Measurements from ENCODE around the gene GRK4. TPM values are rescaled to one million over a fixed set of nuclear protein-coding genes. Genes with fewer than 3 reads are reported as not detected.

GRK4 gene
- total and polyA plus RNA-seq, 12 donors, result 4.7 to 24.5 (median 10.3) TPM

DNA sequence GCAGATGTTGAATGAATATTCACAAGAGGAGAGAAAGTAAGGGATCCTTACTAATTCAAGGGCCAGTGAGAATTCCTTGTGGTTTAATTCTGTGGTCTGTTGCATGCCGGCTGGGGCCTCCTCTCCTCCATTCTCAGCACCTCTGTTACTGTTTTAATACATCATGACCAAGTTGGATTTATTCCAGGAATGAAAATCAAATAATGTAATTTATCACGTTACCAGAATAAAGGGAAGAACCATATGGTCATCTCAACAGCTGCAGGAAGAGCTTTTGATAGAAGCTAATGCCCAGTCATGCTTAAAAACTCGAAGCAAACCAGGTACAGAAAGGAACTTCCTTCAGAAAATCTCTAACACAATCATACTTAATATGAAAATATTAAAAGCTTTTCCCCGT is 54.1 kb downstream of the GRK4 start:
- H3K4me3 ChIP-seq, result no peak overlapping the region
- H3K36me3 ChIP-seq, result peaks cover 0 to 5% (median 0%) of the 10 kb centered on the region in 9 donors
- no peak overlapping the region for H3K27ac ChIP-seq
- H3K4me1 ChIP-seq, result peaks cover 0 to 5% (median 0%) of the 10 kb centered on the region in 9 donors
- DNase-seq (no peak), ATAC-seq (no peak)
- TF ChIP-seq, protein P1, sequence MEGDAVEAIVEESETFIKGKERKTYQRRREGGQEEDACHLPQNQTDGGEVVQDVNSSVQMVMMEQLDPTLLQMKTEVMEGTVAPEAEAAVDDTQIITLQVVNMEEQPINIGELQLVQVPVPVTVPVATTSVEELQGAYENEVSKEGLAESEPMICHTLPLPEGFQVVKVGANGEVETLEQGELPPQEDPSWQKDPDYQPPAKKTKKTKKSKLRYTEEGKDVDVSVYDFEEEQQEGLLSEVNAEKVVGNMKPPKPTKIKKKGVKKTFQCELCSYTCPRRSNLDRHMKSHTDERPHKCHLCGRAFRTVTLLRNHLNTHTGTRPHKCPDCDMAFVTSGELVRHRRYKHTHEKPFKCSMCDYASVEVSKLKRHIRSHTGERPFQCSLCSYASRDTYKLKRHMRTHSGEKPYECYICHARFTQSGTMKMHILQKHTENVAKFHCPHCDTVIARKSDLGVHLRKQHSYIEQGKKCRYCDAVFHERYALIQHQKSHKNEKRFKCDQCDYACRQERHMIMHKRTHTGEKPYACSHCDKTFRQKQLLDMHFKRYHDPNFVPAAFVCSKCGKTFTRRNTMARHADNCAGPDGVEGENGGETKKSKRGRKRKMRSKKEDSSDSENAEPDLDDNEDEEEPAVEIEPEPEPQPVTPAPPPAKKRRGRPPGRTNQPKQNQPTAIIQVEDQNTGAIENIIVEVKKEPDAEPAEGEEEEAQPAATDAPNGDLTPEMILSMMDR (IDR thresholded peaks at IDR 0.05), result no peak
- H3K9me3 ChIP-seq, result no peaks in the 10 kb centered on the region
- 77 to 82% methylated on average over 4 of the region's 4 CpGs for WGBS, 2 donors
- intact Hi-C loops (cut with DNase I), result no loop called here
- no peaks in the 10 kb centered on the region for H3K27me3 ChIP-seq

DNA sequence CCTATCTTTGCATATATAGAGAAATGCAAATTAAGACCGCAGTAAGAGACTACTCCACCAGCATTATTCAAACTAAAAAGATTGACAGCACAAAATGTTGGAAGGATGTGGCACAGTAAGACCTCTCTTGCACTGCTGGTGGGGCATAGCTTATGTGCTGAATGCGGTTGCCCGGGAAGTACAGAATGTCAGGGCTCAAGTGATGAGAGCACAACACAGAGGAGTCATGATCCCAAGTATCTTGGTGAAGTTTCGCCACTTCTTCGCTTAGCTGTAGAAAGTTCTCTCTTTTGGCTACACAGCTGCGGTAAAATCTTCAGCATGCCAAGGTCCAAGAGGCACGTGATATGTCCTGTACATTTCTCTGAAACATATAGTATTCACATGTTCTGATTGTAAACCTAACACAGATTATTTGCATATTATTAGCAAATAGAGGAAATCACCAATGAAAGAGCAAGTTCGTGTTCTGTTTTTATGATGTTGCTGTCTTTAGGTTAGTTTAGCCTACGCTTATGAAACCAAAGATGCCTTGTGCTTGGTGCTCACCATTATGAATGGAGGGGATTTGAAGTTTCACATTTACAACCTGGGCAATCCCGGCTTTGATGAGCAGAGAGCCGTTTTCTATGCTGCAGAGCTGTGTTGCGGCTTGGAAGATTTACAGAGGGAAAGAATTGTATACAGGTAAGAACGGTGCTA is 55.9 kb downstream of the GRK4 start:
- no peak for ATAC-seq
- 93 to 94% methylated on average over 13 of the region's 13 CpGs for WGBS, 2 donors
- Histone ChIP-seq H3K4me1 (no peaks in the 10 kb centered on the region), H3K9me3 (no peaks in the 10 kb centered on the region), H3K36me3 (peaks cover 0 to 5% (median 0%) of the 10 kb centered on the region in 9 donors), H3K4me3 (no peak overlapping the region), H3K27me3 (no peaks in the 10 kb centered on the region), H3K27ac (no peak overlapping the region)
- intact Hi-C loops (cut with DNase I), result no loop called here
- no peak for DNase-seq
- TF ChIP-seq, protein P1 (IDR thresholded peaks at IDR 0.05), result no peak

DNA sequence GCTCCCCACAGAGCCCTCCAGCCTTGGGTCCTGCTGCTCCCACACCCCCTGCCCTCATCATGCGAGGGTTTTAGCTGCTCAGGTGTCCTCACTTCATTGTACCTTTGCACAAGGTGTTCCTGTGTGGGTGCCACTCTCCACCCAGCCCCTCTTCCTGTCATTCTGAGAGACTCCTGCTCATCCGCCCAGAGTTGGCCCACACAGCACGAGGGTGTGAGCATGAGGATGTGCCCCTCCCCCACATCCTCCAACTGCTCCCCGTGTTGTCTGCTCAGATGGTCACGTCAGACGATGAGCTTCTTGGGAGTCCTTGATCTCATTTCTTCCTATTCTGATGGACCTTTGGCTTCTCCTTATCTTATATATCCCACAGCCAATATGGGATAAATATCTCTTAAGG is 57.8 kb downstream of the GRK4 start:
- Histone ChIP-seq H3K27me3 (no peaks in the 10 kb centered on the region), H3K36me3 (peaks cover 0 to 5% (median 0%) of the 10 kb centered on the region in 9 donors), H3K27ac (no peak overlapping the region), H3K4me1 (no peaks in the 10 kb centered on the region), H3K4me3 (no peak overlapping the region), H3K9me3 (no peaks in the 10 kb centered on the region)
- ATAC-seq (no peak), DNase-seq (no peak)
- TF ChIP-seq, protein P1 (IDR thresholded peaks at IDR 0.05), result no peak
- intact Hi-C loops (cut with DNase I), result no loop called here
- 62 to 68% methylated on average over 6 of the region's 6 CpGs for WGBS, 2 donors

DNA sequence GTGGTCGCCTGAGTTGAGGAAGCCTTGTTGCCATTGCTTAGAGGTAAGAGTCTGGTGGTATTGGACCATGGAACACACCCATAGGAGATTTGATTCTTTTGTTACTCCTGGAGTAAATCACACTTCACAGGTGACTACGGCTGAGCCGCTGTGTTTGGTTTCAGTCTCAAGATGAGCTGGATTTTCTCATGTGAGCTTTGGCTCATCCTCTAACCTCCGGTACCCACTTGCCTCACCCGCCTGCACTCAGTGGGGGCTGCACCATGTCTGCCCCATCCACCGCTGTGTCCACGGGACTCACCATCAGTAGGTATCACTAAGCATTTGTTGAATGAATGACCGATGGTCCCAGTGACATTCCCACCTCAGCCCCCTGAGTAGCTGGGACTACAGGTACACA is 58.3 kb downstream of the GRK4 start:
- Histone ChIP-seq H3K27me3 (no peaks in the 10 kb centered on the region), H3K9me3 (no peaks in the 10 kb centered on the region), H3K27ac (no peak overlapping the region), H3K36me3 (peaks cover 0 to 5% (median 0%) of the 10 kb centered on the region in 9 donors), H3K4me1 (no peaks in the 10 kb centered on the region), H3K4me3 (no peak overlapping the region)
- intact Hi-C loops (cut with DNase I), result no loop called here
- TF ChIP-seq, protein P1 (IDR thresholded peaks at IDR 0.05), result no peak
- DNase-seq, result no peak
- ATAC-seq, result no peak
- 94 to 97% methylated on average over 8 of the region's 8 CpGs for WGBS, 2 donors

Measured in heart right ventricle (tissue), 16 donors.